Suprapubic skin (tissue), 4 donors: ENCODE data around the gene PIN1. TPM values are rescaled to one million over a fixed set of nuclear protein-coding genes. Genes with fewer than 3 reads are reported as not detected.

ENCODE experiments used
- DNase-seq, 2 donors: peaks; one replicate each; pipeline ENCODE4 v3.0.0-alpha.2; 2019; ENCODE audit warnings: low spot score in 2 of 2
- H3K27ac ChIP-seq: fragments of 200-600 bp; sonication (generic); one replicate; pipeline ENCODE4 v1.5.1; 2019
- H3K27me3 ChIP-seq: fragments of 200-600 bp; sonication (generic); one replicate; pipeline ENCODE4 v1.5.1; 2019
- H3K36me3 ChIP-seq: fragments of 200-600 bp; sonication (generic); one replicate; pipeline ENCODE4 v1.5.1; 2019
- H3K4me1 ChIP-seq: fragments of 200-600 bp; sonication (generic); one replicate; pipeline ENCODE4 v1.5.1; 2019
- H3K4me3 ChIP-seq: fragments of 200-600 bp; sonication (generic); one replicate; pipeline ENCODE4 v1.5.1; 2019; ENCODE audit warnings: mild to moderate bottlenecking
- H3K9me3 ChIP-seq: fragments of 200-600 bp; sonication (generic); one replicate; pipeline ENCODE4 v1.5.1; 2019
- CTCF ChIP-seq, 2 donors: fragments of 200-600 bp in 1 of 2; fragments of 450-650 bp in 1 of 2; sonication (generic) in 1 of 2; IDR thresholded peaks; one replicate each; pipeline ENCODE4 v1.5.1; 2016 to 2019; ENCODE audit warnings: antibody characterized with exemption in 2 of 2, mild to moderate bottlenecking in 1 of 2, moderate library complexity in 1 of 2
- EP300 ChIP-seq: sonication (generic); formaldehyde crosslinking; IDR thresholded peaks from one replicate; pipeline ENCODE4 v1.6.1; 2017; ENCODE audit warnings: antibody characterized with exemption
- POLR2A ChIP-seq, 2 donors: fragments of 450-650 bp; IDR thresholded peaks; one replicate each; pipeline ENCODE4 v1.6.1; 2017; ENCODE audit warnings: antibody characterized with exemption in 2 of 2, mild to moderate bottlenecking in 2 of 2, moderate library complexity in 2 of 2
- POLR2AphosphoS5 ChIP-seq, 3 donors: sonication (generic); formaldehyde crosslinking; IDR thresholded peaks; one replicate each; pipeline ENCODE4 v1.6.1; 2017; ENCODE audit warnings: antibody characterized with exemption in 3 of 3
- WGBS: methylation state at CpG from one replicate; pipeline ENCODE4 v1.1.5; 2018; 5-methylcytosine and 5-hydroxymethylcytosine counted together
- total RNA-seq, 4 donors: library from RNA; depleted of rRNA; stranded (reverse); fragments of >200 nt; gene quantifications; one replicate each; pipeline ENCODE4 v1.1.0, GENCODE V29; 2016

Gene PIN1
- total RNA-seq, 4 donors from 2014 or later = 60.5 to 75.9 (median 65.8) TPM

GRCh38 chr19:9849791-9850190, 14.7 kb downstream of the PIN1 start:
- H3K36me3 ChIP-seq = peaks cover 50% of the 10 kb centered on the region

GRCh38 chr19:9850235-9850959, 15.3 kb downstream of the PIN1 start:
- TF ChIP-seq POLR2A (IDR thresholded peaks at IDR 0.05) (no peak), CTCF (IDR thresholded peaks at IDR 0.05) (no peak), EP300 (no peak), POLR2AphosphoS5 (IDR thresholded peaks at IDR 0.05) (no peak)
- H3K4me1 ChIP-seq = peaks cover 15% of the 10 kb centered on the region
- H3K36me3 ChIP-seq = peaks cover 47% of the 10 kb centered on the region
- WGBS = 63% methylated on average over 11 of the region's 19 CpGs
- H3K27ac ChIP-seq = no peak overlapping the region
- H3K9me3 ChIP-seq = no peaks in the 10 kb centered on the region
- H3K27me3 ChIP-seq = no peaks in the 10 kb centered on the region
- H3K4me3 ChIP-seq = no peak overlapping the region
- no peak for DNase-seq

More at GRCh38 chr19:9849791-9850190, 14.7 kb downstream of the PIN1 start:
- TF ChIP-seq EP300 (no peak), POLR2A (IDR thresholded peaks at IDR 0.05) (no peak), POLR2AphosphoS5 (IDR thresholded peaks at IDR 0.05) (no peak), CTCF (IDR thresholded peaks at IDR 0.05) (no peak)
- H3K9me3 ChIP-seq = no peaks in the 10 kb centered on the region
- H3K27me3 ChIP-seq = no peaks in the 10 kb centered on the region
- no peak overlapping the region for H3K4me3 ChIP-seq
- no CpG with 5 or more reads among the region's 7 CpGs for WGBS
- H3K4me1 ChIP-seq = peaks cover 15% of the 10 kb centered on the region
- H3K27ac ChIP-seq = no peak overlapping the region
- DNase-seq = no peak

GRCh38 chr19:9854282-9854846, 19.2 kb downstream of the PIN1 start:
- Histone ChIP-seq H3K36me3 (peaks cover 41% of the 10 kb centered on the region), H3K4me1 (no peaks in the 10 kb centered on the region), H3K27me3 (no peaks in the 10 kb centered on the region), H3K27ac (no peak overlapping the region), H3K9me3 (no peaks in the 10 kb centered on the region), H3K4me3 (no peak overlapping the region)
- 94% methylated on average over 38 of the region's 38 CpGs for WGBS
- TF ChIP-seq CTCF (IDR thresholded peaks at IDR 0.05) = no peak
- no peak for TF ChIP-seq EP300
- no peak for TF ChIP-seq POLR2AphosphoS5 (IDR thresholded peaks at IDR 0.05)
- no peak for TF ChIP-seq POLR2A (IDR thresholded peaks at IDR 0.05)
- DNase-seq = no peak

GRCh38 chr19:9856609-9857008, 21.5 kb downstream of the PIN1 start:
- no peaks in the 10 kb centered on the region for H3K4me1 ChIP-seq
- 98% methylated on average over 6 of the region's 9 CpGs for WGBS

More at GRCh38 chr19:9856609-9857008, 21.5 kb downstream of the PIN1 start:
- Histone ChIP-seq H3K9me3 (no peaks in the 10 kb centered on the region), H3K27ac (no peak overlapping the region), H3K36me3 (peaks cover 35% of the 10 kb centered on the region), H3K4me3 (no peak overlapping the region), H3K27me3 (no peaks in the 10 kb centered on the region)
- no peak for DNase-seq
- TF ChIP-seq CTCF (IDR thresholded peaks at IDR 0.05) (no peak), POLR2A (IDR thresholded peaks at IDR 0.05) (no peak), POLR2AphosphoS5 (IDR thresholded peaks at IDR 0.05) (no peak), EP300 (no peak)
